ENCODE measurements around the gene SLC30A5.

GRCh38 chr5:69166686-69167492 is 73.1 kb downstream of the SLC30A5 start, which contains the start of gene CCNB1:
- no peak for TF ChIP-seq CTCF (IDR thresholded peaks at IDR 0.05; ENCODE audit: insufficient read depth, low read length)
- TF ChIP-seq SPI1 (IDR thresholded peaks at IDR 0.05; ENCODE audit: borderline replicate concordance, low read depth) = no peak
